GM21360 (cell line): Measurements from ENCODE around the gene FCMR.
"Not testable (repeated sequence)": the region's sequence is repeated elsewhere in the genome, so short reads cannot be mapped to it uniquely, and the experiment has no call there.

Experiments
- ATAC-seq: cut with Tn5 transposase; IDR thresholded peaks from one replicate; pipeline ENCODE4 v1.9.1; 2021; ENCODE audit warnings: mild to moderate bottlenecking, moderate library complexity; ENCODE audit not compliant: unreplicated experiment

The FCMR gene

DNA sequence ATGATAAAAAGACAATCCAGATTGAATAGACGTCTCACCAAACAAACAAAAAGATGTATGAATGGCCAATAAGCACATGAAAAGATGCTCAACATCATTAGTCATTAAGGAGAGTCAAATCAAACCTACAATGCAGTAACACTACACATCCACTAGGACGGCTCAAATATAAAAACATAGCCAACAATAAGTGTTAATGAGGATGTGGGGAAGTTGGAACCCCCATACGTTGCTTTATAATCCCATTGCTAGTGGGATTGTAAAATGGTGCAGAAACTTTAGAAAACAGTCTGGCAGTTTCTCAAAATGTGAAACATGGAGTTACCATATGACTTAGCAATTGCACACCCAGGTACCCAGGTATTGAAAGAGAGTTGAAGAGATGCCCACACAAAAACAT, 39.2 kb downstream of the FCMR start:
- no peak for ATAC-seq

DNA sequence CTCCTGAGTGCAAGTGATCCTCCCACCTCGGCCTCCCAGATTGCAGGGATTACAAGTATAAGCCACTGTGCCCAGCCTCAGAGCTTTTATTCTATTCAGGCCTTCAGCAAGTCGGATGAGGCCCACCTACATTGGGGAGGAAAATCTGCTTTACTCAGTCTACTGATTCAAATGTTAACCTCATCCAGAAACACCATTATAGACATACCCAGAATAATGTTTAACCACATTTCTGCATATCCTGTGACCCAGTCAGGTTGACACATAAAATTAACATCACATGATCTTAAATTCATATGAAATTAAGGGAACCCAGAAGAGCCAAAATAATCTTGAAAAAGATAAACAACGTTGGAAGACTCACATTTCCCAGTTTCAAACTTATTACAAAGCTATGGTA, 41.4 kb downstream of the FCMR start:
- no peak for ATAC-seq

DNA sequence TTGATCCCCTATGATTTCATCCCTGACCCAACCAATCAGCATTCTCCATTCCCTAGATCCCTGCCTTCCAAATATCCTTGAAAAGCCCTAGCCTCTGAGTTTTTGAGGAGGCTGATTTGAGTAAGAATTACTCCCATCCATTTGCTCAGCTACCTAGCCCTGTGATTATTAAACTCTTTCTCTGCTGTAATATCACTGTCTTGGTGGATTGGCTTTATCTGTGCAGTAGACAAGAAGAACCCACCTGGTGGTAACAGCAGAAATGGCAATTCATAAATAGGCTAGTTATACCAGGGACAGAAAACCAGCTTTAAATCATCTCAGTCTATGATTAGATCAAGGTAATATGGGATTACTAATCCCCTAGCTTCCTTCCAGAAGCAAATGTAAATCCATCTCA, 43.3 kb downstream of the FCMR start:
- ATAC-seq: no peak

DNA sequence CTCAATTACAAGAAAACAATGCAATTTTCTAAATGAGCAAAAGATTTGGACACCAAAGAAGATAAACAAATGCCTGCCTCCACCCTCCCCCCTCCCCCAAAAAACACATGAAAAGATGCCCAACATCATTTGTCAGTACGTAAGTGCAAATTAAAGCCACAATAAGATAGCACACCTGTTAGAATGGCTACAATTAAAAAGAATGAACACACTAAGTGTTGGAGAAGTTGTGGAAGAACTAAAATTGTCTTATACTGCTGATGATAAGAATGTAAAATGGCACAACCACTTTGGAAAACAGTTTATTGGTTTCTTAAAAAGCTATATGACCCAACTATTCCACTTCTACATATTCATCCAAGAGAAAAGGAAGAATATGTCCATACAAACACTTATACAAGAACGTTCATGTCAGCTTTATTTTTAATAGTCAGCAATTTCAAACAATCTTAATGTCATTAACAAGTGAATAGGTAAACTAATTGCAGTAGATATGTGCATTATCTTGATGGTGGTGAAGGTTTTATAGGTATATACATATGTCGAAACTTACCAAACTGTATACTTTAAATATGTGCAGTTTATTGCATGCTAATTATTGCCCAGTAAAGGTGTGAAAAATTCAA, 45.9 kb downstream of the FCMR start:
- no peak for ATAC-seq

DNA sequence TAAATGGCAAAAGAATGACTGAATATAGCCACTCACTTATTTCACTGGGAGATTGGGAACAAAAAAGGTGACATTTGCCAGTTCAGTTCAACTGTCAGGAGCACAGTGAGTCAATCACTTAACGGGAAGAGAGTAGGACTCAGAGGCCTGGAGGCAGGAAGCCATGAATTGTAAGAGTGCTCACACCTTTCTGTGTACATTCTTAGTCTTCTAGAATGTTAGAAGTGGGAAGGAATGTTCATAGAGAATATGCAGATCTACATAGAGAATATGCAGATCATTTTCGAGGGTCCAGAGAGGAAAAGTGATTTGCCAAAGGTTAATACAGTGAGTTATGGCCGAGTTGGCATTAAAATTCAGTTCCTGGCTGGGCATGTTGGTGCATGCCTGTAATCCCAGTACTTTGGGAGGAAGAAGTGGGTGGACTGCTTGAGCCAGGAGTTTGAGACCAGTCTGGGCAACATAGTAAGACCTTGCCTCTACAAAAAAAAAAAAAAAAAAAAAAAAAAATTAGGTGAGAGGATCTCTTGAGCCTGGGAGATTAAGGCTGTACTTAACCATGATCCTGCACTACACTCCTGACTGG, 48.0 kb downstream of the FCMR start:
- ATAC-seq: no peak

DNA sequence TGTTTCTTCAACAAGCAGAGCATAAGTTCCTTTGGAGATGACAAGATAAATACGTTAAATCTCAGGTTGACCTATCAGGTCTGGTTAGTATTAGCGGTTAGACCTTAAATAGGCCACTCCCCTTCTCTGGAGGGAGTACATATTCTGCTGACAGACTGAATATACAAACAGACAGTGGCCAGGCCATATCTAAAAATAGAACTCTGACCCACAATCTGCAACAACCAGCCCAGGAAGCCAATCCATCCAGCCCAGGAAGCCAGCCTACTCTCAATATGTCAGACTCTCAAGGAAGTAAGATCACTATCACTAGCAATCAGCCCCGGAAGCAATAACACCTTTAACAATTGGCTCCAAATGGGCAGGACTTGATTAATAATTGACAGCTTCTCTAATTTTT, 49.6 kb downstream of the FCMR start:
- ATAC-seq: no peak

DNA sequence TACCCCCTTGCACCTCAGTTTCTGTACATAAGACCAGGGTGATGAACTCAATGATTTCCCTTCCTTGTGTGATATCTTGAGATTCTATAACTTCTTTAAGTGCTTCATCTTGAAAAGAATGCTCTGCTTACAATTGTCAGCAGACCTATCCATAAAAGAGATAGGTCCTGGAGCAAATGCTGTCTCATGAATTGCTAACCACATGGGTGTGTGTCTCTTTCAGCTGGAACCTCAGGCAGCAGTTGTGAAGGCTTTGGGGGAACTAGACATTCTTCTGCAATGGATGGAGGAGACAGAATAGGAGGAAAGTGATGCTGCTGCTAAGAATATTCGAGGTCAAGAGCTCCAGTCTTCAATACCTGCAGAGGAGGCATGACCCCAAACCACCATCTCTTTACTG, 53.5 kb downstream of the FCMR start:
- no peak for ATAC-seq

DNA sequence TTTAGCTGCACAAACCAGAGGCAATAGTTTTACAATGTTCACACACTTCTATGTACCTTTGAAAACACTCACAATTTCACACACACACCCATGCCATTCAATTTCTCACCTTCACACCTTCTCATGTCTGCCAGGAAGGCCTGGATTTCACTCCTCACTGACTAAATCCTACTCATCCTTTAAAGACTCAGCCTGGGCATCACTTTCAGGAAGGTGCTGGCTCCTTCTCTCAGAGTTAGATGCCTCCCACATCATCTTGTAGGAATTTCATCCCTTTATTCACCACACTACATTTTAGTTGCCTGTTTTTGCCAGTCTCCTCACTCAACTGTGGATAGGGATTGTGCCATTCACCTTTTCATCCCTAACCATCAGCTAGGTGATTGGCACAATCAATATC, 54.0 kb downstream of the FCMR start:
- no peak for ATAC-seq

DNA sequence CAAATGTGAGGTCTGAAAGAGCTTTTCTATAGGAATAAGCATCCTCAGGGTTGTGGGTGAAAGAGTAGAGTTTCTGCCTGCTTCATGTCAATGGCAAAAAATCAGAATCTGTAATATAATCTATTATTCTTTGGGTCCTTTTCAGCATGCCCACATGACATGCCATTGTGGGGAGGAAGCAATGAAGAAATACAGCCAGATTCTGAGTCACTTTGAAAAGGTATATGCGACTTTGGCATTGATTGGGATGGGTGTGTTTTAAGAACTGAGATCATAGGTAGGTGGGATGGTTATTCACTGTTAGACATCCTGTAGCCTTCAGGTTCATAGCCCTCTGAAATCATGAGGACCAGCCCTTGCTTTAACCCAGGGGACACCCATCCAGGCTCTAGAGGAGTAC, 54.5 kb downstream of the FCMR start:
- no peak for ATAC-seq

DNA sequence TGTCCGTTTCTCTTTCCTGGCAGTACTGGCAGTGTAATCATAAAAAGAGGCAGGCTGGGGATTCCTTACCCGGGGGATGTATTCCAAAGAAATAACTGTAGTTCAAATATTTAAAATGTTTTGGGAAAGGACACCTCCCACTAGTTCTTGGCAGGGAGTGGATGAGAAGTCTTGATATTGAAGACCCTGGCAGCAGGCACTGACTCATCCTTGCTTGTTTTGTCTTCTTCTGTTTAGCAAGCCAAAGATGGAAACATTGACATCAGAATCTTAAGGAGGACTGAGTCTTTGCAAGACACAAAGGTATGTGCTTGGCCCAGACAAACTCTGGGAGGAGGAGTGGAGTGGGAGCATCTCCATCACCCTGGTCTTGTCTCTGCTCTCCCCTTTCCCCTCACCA, 55.7 kb downstream of the FCMR start:
- no peak for ATAC-seq

DNA sequence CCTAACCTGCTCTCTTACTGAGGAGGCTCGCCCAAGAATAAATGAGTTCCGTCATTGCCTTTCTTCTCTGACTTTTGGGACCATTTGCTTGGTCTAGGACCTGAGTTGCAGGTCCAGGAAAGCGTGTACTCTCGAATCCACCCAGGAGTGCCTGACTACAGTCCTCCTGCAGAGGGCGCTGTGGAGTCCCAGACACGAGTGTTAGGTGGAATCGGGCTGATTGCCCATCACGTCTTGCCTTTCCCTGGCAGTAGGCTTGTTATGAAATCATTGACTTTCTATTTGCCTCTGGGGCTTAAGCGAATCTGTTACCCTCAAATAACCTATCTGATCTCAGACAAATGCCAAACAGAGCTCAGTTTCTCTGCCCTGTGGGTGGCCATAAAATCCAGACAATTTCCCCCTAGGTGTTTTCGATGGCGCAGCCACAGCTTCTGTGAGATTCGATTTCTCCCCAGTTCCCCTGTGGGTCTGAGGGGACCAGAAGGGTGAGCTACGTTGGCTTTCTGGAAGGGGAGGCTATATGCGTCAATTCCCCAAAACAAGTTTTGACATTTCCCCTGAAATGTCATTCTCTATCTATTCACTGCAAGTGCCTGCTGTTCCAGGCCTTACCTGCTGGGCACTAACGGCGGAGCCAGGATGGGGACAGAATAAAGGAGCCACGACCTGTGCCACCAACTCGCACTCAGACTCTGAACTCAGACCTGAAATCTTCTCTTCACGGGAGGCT, 56.6 kb downstream of the FCMR start, which contains the start of gene IL20:
Gene IL20, plus strand, starts transcription at position 685 of the 733 bp plus-strand sequence. CDS start 230 bp downstream, outside the sequence.
- ATAC-seq: no peak

DNA sequence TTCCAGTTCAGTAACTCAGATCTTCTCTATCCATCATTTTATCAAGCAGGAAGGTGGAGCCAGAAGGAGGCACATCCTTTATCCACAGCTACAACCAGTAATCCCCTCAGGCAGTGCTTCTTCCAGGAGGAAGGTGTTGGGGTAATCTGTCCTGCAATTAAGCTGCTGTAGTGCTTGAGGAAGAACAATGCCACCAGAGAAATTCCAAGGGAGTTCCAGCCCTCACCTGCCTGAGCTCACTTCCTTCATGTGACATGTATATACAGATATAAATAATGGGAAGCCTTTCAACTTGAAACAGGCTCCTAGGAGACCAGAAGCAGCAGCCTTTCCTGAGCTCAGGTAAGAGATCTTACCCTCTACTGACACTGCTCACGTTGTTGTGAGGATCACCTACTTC, 58.5 kb downstream of the FCMR start:
- no peak for ATAC-seq

DNA sequence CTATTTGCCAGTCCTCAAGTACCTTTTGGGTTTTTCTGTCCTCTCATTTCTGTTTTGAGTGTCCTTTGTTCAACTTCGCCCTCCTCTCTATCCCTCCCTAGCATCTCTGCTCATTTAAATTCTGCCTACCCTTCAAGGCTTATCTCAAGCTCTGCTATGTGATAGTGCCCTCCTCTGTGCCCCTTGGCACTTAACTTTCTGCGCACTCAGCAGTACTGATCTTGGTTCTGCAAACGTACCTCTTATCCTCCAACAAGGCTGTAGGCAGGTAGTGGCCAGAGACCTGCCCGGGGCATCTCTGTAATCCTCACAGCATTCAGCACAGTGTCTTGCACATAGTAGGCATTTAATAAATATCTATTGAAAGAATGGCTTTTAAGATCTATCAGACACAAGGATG, 61.6 kb downstream of the FCMR start:
- ATAC-seq: no peak

DNA sequence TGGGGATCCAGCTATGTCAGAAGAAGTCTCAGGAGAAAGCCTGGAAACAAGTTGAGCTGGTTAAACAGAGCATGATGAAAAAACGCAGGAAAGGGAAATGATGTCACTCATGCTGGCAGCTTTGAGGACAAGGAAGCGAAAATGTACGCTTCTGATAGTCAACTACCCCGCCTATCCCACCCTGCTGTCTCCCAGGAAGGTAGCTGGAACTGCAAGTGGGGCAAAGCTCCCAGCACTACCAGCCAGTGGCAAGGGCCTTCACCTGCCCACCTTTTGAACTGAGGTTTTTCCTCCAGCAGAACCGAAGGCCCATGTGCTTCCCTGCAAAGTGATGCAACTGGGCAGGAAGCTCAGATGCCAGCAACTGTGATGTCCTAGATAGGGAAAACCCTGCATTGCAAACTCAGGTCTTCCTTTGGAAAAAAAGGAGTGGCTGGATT, 62.6 kb downstream of the FCMR start:
- ATAC-seq: no peak

DNA sequence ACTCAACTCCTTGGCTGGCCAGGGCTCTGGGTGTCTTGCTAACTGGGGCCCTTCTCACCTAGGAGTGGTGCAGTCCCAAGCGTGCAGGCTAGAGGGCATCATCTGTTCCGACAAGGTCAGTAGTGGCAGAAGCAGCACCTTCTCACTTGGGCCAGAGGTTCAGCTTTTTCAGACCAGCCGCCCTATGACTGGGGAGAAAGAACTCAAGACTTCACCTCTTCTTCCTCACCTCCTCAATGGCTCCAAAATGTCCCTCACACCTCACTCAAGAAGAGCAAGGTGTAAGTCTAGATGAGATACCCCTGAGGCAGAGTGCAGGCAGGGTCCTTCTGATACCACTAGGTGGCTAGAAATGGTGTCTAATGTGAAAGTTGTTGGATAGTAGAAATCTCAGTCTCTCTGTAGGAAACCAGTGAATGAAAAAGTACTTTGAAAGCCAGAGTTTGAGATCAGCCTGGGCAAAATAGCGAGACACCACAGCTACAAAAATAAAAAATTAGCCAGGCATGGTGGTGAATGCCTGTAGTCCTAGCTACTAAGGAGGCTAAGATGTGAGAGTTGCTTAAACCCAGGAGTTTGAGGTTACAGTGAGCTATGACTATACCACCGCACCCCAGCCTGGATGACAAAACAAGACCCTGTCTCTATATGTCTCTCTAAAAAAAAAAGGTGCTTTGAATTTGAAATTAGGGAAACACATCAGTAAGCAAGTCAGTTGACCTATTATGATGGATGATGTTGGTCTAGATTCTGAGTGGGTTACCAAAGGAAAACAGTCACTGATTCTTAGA, 64.9 kb downstream of the FCMR start:
- ATAC-seq: no peak

DNA sequence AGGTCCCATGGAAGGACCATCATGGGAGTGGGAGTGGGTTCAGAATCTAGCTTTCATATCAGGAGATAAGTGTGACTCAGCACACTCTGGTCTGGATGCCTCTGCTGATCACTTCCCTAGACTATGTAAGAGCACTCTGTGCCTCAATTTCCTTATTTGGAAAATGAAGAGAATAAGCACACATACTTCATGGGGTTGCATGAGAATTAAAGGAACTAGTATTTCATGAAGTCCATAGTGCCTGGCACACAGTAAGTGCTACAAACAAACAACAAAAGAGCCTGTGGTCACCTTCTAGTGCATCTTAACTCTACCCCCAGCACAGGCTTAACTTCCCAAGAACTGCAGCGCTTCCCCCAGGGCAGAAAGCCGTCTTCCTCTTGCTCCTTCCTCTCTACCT, 65.9 kb downstream of the FCMR start:
- no peak for ATAC-seq

DNA sequence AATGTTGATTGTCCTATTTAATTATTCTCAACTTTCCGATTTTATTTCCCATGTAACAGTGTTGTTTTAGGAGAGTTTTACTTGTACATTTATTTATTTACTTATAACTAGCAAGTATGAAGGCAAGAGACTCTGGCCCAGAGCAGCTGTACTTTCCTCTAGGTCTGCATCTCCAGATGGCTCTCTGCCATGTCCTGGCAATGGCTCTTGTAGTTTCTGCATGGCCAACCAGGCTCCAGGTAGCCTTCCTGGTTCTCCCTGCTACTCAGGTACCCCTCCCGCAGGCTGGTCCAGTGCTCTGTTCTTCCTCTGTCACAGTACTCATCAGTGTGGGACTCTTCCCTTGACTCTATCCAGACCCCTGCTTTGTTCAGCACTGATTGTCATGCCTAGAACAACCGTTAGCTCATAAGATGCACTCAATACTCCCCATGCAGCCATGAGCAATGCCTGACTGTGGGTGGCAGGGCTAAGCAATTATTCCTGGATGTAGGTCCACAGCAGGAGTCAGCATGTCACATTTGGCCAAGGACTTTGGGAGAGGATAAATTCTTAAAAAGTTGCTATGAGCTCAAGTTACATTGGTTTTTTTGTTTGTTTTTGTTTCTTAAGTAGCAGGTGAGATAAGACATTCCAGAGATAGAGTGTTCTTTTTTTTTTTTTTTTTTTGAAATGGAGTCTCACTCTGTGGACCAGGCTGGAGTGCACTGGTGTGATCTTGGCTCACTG, 67.2 kb downstream of the FCMR start:
- ATAC-seq: no peak

DNA sequence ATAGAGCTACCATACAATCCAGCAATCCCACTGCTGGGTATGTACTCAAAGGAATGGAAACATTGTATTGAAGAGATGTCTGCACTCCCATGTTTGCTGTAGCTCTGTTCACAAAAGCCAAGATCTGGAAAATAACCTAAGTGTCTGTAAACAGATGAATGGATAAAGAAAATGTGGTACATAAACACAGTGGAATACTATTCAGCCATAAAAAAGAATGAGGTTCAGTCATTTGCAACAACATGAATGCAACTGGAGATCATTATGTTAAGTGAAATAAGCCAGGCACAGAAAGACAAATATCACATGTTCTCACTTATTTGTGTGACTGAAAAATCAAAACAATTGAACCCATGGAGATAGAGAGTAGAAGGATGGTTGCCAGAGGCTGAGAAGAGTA, 68.0 kb downstream of the FCMR start:
- not testable (repeated sequence) for ATAC-seq
